Uterus (tissue), 2 donors: ENCODE results near the gene MYH11.

Experiments
- CTCF ChIP-seq, 4 experiments: fragments of 200-600 bp in 2 of 4; fragments of 450-650 bp in 2 of 4; sonication (generic) in 2 of 4; IDR thresholded peaks; one replicate each; pipeline ENCODE4 v1.5.1; 2016 to 2019; ENCODE audit warnings: antibody characterized with exemption in 4 of 4, mild to moderate bottlenecking in 2 of 4, moderate library complexity in 1 of 4
- POLR2A ChIP-seq, 2 donors: fragments of 450-650 bp; IDR thresholded peaks; one replicate each; pipeline ENCODE4 v1.6.1; 2016; ENCODE audit warnings: antibody characterized with exemption in 2 of 2, mild to moderate bottlenecking in 1 of 2, moderate library complexity in 1 of 2

- TF ChIP-seq POLR2A (IDR thresholded peaks at IDR 0.05) (no peak), CTCF (IDR thresholded peaks at IDR 0.05) (peak in 1 of 4 experiments; percentile 5)
These were observed 79.2 kb downstream of the MYH11 start for GRCh38 chr16:15777533-15778203.
